Prostate gland (tissue), 2 donors: ENCODE measurements around the gene ZMAT3. TPM values are rescaled to one million over a fixed set of nuclear protein-coding genes. Genes with fewer than 3 reads are reported as not detected.

Experiments used
- DNase-seq: peaks from one replicate; pipeline ENCODE4 v3.0.0-alpha.2; 2019; ENCODE audit warnings: low spot score
- H3K27ac ChIP-seq, 2 donors: fragments of 200-600 bp; sonication (generic); 2 replicates each; pipeline ENCODE4 v1.5.1; 2017 to 2019
- H3K27me3 ChIP-seq: fragments of 200-600 bp; sonication (generic); replicated peaks from 2 replicates; pipeline ENCODE4 v1.5.1; 2019; ENCODE audit not compliant: insufficient read depth
- H3K36me3 ChIP-seq, 2 donors: fragments of 200-600 bp; sonication (generic); 1 replicate in 1 of 2; 2 replicates in 1 of 2; pipeline versions ENCODE4 v1.5.1 to v1.8.1; 2017 to 2019
- H3K4me1 ChIP-seq: fragments of 200-600 bp; sonication (generic); replicated peaks from 2 replicates; pipeline ENCODE4 v1.5.1; 2019
- H3K4me3 ChIP-seq, 2 donors: fragments of 200-600 bp; sonication (generic); 2 replicates each; pipeline ENCODE4 v1.5.1; 2017 to 2019
- H3K9me3 ChIP-seq: fragments of 200-600 bp; sonication (generic); 2 replicates; pipeline ENCODE4 v1.5.1; 2017
- POLR2A ChIP-seq: fragments of 450-650 bp; IDR thresholded peaks from one replicate; pipeline ENCODE4 v1.6.1; 2016; ENCODE audit warnings: antibody characterized with exemption, mild to moderate bottlenecking
- POLR2AphosphoS5 ChIP-seq: sonication (generic); formaldehyde crosslinking; IDR thresholded peaks from one replicate; pipeline ENCODE4 v1.6.1; 2017; ENCODE audit warnings: antibody characterized with exemption
- WGBS: methylation state at CpG from one replicate; pipeline ENCODE4 v1.1.5; 2018; 5-methylcytosine and 5-hydroxymethylcytosine counted together
- intact Hi-C: fragments of 100-400 bp; cut with DNase I; formaldehyde crosslinking; loops from one replicate; pipeline ENCODE4 v1.14.2; 2022
- total RNA-seq, 2 donors: library from RNA; depleted of rRNA; stranded (reverse); fragments of >200 nt; gene quantifications; one replicate each; pipeline ENCODE4 v1.1.0, GENCODE V29; 2016
- TF ChIP-seq, protein P1 (sequence below), 4 experiments: fragments of 200-600 bp in 2 of 4; fragments of 450-650 bp in 2 of 4; sonication (generic) in 2 of 4; IDR thresholded peaks; 1 replicate in 3 of 4; 2 replicates in 1 of 4; pipeline ENCODE4 v1.5.1; 2016 to 2019; ENCODE audit warnings: antibody characterized with exemption in 4 of 4, mild to moderate bottlenecking in 2 of 4, moderate library complexity in 2 of 4

ZMAT3 gene
- total RNA-seq, 2 donors from 2014 or later: 15.1 to 21.3 TPM

GRCh38 chr3:179029096-179029495 is 42.5 kb downstream of the ZMAT3 start:
- Histone ChIP-seq H3K4me1 (no peaks in the 10 kb centered on the region), H3K9me3 (no peaks in the 10 kb centered on the region), H3K27me3 (no peaks in the 10 kb centered on the region), H3K27ac (no peak overlapping the region), H3K36me3 (no peaks in the 10 kb centered on the region), H3K4me3 (no peak overlapping the region)
- 94% methylated on average over 3 of the region's 3 CpGs for WGBS
- DNase-seq: no peak
- intact Hi-C loops: no loop called here
- TF ChIP-seq POLR2AphosphoS5: no peak
- no peak for TF ChIP-seq POLR2A
- TF ChIP-seq, protein P1, sequence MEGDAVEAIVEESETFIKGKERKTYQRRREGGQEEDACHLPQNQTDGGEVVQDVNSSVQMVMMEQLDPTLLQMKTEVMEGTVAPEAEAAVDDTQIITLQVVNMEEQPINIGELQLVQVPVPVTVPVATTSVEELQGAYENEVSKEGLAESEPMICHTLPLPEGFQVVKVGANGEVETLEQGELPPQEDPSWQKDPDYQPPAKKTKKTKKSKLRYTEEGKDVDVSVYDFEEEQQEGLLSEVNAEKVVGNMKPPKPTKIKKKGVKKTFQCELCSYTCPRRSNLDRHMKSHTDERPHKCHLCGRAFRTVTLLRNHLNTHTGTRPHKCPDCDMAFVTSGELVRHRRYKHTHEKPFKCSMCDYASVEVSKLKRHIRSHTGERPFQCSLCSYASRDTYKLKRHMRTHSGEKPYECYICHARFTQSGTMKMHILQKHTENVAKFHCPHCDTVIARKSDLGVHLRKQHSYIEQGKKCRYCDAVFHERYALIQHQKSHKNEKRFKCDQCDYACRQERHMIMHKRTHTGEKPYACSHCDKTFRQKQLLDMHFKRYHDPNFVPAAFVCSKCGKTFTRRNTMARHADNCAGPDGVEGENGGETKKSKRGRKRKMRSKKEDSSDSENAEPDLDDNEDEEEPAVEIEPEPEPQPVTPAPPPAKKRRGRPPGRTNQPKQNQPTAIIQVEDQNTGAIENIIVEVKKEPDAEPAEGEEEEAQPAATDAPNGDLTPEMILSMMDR (IDR thresholded peaks at IDR 0.05): no peak

- H3K36me3 ChIP-seq: no peaks in the 10 kb centered on the region
- H3K4me3 ChIP-seq: no peak overlapping the region
- H3K27me3 ChIP-seq: no peaks in the 10 kb centered on the region
- TF ChIP-seq, protein P1 (IDR thresholded peaks at IDR 0.05): no peak
- TF ChIP-seq POLR2A (no peak), POLR2AphosphoS5 (no peak)
- intact Hi-C loops: no loop called here
- H3K27ac ChIP-seq: no peak overlapping the region
- 82% methylated on average over 1 of the region's 1 CpG for WGBS
- no peaks in the 10 kb centered on the region for H3K9me3 ChIP-seq
- H3K4me1 ChIP-seq: no peaks in the 10 kb centered on the region
- DNase-seq: no peak
Measured at GRCh38 chr3:179028408-179028807, 43.2 kb downstream of the ZMAT3 start.

DNA sequence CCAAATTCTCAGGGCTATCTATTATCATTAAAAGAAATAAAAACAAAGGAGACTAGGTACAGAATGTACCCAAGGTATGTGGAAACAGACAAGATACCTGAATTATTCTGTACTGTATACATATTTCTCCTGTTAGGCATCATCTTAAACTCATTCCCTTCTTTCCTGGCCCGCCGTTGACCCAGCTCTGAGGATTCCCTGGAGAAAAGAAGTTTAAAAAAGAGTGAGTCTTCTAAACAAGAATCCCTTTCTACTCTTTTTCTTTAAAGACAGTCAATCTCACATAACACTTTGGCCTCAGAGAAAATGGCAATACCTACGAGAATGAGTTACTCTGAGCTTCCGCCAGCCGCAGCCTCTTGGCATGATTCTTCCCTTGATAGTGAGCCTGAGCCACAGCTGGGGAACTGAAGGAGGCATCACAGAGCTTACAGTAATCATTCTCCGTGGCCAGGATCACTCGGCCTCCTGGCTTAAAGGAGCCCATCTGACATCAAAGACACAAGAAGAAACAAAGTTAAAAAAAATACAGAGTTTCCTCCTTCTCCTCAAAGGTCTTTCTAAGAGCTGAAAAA is 44.2 kb downstream of the ZMAT3 start:
- Histone ChIP-seq H3K4me1 (no peaks in the 10 kb centered on the region), H3K36me3 (no peaks in the 10 kb centered on the region), H3K27me3 (no peaks in the 10 kb centered on the region), H3K4me3 (no peak overlapping the region), H3K9me3 (no peaks in the 10 kb centered on the region), H3K27ac (no peak overlapping the region)
- intact Hi-C loops: no loop called here
- no peak for DNase-seq
- TF ChIP-seq POLR2A (no peak), POLR2AphosphoS5 (no peak)
- TF ChIP-seq, protein P1 (IDR thresholded peaks at IDR 0.05): no peak
- 42% methylated on average over 7 of the region's 7 CpGs for WGBS

- intact Hi-C loops: no loop called here
- H3K27ac ChIP-seq: no peak overlapping the region
- H3K4me1 ChIP-seq: no peaks in the 10 kb centered on the region
- DNase-seq: no peak
- no peaks in the 10 kb centered on the region for H3K36me3 ChIP-seq
- no peaks in the 10 kb centered on the region for H3K9me3 ChIP-seq
- WGBS: 94% methylated on average over 2 of the region's 2 CpGs
- H3K27me3 ChIP-seq: no peaks in the 10 kb centered on the region
- TF ChIP-seq, protein P1 (IDR thresholded peaks at IDR 0.05): no peak
- TF ChIP-seq POLR2A (no peak), POLR2AphosphoS5 (no peak)
- no peak overlapping the region for H3K4me3 ChIP-seq
Measured at GRCh38 chr3:179026636-179027035, 45.0 kb downstream of the ZMAT3 start.

DNA sequence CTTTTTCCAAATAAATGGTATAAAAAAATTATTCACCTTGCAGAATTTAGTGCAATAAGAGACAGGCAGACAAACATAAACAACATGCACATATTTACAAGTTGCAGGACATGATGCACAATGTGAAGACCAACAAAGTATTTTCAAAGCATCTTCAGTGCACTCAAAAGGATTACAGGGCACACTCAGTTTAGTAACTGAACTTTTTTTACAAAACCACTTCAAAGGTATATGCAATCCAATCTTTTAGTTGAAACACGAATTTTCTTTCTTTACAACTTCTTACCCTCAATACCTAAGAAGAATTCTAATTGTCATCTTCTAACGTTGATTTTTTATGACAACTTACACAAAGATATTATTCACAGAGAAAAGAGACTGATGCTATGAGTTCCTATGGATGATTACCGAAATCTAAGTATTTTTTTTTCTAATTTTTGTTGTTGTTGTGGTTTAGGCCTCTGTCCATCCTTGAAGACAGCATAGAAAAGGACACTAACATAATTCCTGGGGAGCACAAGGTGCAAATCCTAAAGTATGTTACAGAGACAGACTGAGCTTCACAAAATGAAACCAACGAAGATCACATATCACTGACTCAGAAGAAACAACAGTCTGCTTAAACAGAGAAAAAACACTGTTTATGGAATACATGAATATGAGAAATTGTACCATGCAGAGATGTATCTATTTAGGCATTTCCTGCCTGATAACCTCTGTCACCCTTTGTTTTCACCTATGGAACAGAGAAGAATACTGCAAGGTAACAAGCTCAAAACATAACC is 50.3 kb downstream of the ZMAT3 start:
- H3K4me3 ChIP-seq: no peak overlapping the region
- H3K9me3 ChIP-seq: no peaks in the 10 kb centered on the region
- H3K27me3 ChIP-seq: no peaks in the 10 kb centered on the region
- TF ChIP-seq POLR2A: no peak
- no peak for TF ChIP-seq POLR2AphosphoS5
- TF ChIP-seq, protein P1 (IDR thresholded peaks at IDR 0.05): no peak
- intact Hi-C loops: no loop called here
- no peaks in the 10 kb centered on the region for H3K36me3 ChIP-seq
- WGBS: 66% methylated on average over 4 of the region's 4 CpGs
- no peaks in the 10 kb centered on the region for H3K4me1 ChIP-seq
- DNase-seq: no peak
- no peak overlapping the region for H3K27ac ChIP-seq
